ENCODE measurements around the gene MORC4. TPM values are rescaled to one million over a fixed set of nuclear protein-coding genes. Genes with fewer than 3 reads are reported as not detected.

The MORC4 gene
- polyA plus RNA-seq, 3 donors, result 21.1 to 23.8 (median 21.2) TPM

DNA sequence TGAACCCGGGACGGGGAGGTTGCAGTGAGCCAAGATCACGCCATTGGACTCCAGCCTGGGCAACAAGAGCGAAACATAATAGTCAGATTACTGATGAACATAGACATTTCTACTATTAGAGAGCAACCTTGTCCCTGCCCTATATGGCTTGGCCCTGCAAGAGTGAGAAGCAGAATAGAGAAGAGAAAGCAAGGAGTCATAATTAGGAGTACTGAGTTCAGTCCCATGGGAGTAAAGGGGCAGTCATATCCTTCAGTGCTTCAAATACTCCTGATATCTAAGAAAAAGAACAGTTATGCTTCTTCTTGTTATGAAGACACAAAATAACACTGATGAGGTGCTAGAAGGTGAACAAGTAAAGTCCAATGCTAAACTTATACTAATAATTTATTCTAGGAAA, 46.0 kb downstream of the MORC4 start:
- no peak for DNase-seq (ENCODE audit: low read depth in 3 of 3, low spot score in 2 of 3)

DNA sequence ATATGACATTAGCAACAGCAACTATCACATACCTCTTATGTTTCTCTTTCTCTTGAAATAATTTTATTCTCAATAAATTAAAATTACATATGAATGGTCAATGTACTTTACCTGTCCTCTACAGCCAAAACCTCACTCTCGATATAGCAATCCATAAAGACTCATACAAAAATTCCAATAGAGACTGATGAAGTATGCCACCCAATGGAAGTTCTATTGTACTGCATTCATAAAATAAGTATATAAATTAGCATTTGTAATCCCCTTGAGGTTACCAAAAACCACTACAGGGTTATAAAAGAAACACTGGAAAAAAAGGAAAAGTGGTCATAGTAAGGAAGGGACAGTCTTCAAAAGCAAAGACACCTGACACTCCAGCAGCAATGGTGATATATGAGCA, 47.0 kb downstream of the MORC4 start:
- DNase-seq (ENCODE audit: low read depth in 3 of 3, low spot score in 2 of 3), result no peak

- no peak for DNase-seq (ENCODE audit: low read depth in 3 of 3, low spot score in 2 of 3)
Observed at GRCh38 chrX:106952538-106952937, 47.5 kb downstream of the MORC4 start.

DNA sequence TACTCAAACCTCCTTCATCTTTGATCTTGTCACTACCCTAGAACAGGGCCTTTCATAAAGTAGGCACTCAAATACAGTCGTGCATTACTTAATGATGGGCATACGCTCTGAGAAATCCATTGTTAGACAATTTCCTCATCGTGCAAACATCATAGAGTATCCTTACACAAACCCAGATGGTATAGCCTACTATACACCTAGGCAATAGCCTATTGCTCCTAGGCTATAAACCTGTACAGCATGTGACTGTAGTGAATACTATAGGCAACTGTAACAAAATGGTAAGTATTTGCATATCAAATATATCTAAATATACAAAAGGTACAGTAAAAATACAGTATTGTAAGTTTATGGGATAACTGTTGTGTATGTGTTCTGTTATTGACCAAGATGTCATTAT, 47.9 kb downstream of the MORC4 start:
- no peak for DNase-seq (ENCODE audit: low read depth in 3 of 3, low spot score in 2 of 3)

- DNase-seq (ENCODE audit: low read depth in 3 of 3, low spot score in 2 of 3), result no peak
Observed at GRCh38 chrX:106951230-106951629, 48.8 kb downstream of the MORC4 start.

- DNase-seq (ENCODE audit: low read depth in 3 of 3, low spot score in 2 of 3), result no peak
Observed at GRCh38 chrX:106950381-106950780, 49.6 kb downstream of the MORC4 start.

- DNase-seq (ENCODE audit: low read depth in 3 of 3, low spot score in 2 of 3), result no peak
Observed at GRCh38 chrX:106949366-106949765, 50.6 kb downstream of the MORC4 start.

DNA sequence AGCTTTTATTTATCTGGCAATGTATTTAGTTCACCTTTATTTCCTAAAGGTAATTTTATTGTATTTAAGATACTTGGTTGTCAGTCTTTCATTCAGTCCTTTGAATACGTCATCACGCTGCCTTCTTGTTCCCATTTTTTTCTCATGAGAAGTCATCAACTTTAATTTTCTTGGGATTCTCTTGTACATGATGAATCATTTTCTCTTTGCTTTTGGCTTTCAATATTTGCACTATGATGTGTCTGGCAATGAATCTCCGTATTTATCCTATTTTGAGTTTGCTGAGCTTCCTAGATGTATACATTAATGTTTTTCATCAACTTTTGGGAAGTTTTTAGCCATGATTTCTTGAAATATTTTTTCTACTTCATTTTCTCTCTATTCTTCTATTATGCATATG, 51.4 kb downstream of the MORC4 start:
- DNase-seq (ENCODE audit: low read depth in 3 of 3, low spot score in 2 of 3), result no peak

DNA sequence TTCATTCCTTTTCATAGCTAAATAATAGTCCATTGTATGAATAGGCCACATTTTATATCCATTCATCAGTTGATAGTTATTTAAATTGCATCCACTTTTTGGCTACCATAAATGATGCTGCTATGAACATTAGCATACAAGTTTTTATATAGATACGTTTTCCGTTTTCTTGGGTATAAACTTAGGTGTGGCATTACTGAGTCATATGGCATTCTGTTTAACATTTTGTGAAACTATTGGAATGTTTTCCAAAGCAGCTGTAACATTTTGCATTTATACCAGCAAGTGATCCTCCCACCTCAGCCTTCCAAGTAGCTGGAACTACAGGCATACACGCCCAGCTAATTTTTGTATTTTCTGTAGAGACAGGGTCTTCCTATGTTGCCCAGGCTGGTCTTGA, 53.5 kb downstream of the MORC4 start:
- no peak for DNase-seq (ENCODE audit: low read depth in 3 of 3, low spot score in 2 of 3)

DNA sequence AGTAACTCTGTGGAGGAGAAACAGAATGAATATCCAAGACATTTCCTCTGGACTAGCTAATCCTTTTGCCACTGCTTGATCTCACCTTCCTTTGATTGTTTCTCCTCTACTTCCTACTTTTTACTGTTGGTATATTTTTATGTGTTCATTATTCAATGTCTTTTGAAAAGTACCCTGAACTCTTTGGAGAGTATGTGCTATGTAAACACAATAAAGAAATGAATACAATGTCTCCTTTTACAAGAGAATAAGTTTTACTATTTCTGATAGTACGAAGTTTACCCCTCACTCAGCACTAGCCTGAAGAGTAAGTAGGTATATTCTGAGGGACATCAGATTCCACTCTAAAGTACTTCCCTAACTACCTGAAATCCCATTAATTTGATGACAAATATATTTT, 59.9 kb downstream of the MORC4 start:
- no peak for DNase-seq (ENCODE audit: low read depth in 3 of 3, low spot score in 2 of 3)

DNA sequence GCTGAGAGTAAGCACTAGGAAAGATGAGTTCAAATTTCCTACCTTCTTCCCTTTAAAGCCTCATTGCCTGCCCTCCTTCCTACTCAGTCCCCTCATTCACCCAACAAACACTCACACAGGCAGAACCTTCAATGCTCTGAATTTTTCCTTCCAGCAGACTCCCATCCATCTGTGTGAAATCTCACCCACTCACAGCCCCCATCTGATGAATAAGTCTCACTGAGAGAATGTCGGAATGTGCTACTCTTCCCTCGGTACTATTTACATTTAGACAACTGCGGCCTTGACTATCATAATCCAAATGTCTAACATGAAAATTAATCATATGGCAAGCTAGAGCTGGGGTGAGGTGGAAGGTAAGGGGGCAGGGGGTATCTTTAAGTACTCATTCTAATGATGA, 60.4 kb downstream of the MORC4 start:
- no peak for DNase-seq (ENCODE audit: low read depth in 3 of 3, low spot score in 2 of 3)

DNA sequence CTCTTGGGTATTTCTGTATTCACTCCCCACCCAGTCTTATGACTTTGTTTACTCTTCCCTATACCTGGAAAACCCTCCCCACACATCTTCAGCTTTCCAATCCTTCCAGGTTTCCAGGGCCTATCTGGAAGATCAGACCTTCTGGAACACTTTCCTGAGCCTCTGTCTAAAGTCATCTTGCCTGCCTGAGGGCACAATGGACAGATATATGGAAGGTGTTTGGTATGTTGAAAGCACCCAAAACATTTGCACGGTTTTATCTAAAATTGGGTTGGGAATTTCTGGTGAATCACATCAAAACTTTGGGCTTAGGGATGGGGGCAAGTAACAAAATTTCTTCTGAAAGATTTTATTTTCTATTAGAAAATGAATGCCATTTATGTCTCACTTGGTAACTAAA, 63.8 kb downstream of the MORC4 start:
- no peak for DNase-seq (ENCODE audit: low read depth in 3 of 3, low spot score in 2 of 3)

DNA sequence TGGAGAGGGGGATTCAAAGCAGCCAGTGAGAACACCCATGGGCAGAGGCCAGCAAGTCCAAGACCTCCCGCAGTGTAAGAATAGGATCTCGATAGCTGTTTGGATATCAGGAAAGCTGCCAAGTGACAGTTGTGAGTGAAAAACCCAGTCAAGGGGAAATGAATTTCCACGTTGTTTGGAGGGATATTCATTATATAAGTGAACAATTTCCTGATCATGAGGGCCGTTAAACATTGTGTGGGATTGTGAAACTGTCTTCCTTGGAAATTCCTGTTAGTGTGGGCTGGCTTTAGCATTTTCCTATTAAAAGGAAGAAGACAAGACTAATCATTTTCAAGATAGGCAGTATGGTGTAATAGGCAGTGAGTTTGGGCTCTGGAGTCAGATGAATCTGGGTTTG, 64.8 kb downstream of the MORC4 start:
- DNase-seq (ENCODE audit: low read depth in 3 of 3, low spot score in 2 of 3), result no peak

GRCh38 chrX:106933538-106933961, 66.5 kb downstream of the MORC4 start:
- no peak for DNase-seq (ENCODE audit: low read depth in 3 of 3, low spot score in 2 of 3)

DNA sequence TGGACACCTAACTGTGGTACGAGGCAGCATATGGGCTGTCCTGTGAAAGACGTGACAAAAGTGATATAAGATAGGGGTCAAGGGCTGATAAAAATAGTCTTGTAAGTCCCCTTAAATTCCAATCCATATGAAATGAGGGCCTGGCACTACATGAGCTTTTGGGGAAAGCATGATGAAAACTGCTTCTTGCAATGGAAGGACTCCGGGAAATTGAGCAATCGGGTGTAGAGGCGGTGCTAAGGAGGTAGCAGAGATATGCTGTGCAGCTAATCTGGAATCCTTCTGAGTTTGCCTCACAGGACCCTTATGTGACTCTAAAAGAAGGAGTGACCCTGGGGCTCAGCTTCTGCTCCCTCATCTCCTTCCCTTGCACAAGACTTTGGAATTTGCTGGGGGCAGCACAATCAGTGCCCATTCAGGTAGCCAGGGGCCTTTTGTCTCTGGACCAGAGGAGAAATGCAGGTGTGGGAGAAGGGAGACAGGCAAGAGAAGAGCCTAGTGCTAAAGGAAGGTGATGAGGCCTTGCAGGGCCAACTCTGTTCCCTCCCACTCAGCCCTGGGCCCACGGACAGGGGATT, 67.0 kb downstream of the MORC4 start:
- no peak for DNase-seq (ENCODE audit: low read depth in 3 of 3, low spot score in 2 of 3)

DNA sequence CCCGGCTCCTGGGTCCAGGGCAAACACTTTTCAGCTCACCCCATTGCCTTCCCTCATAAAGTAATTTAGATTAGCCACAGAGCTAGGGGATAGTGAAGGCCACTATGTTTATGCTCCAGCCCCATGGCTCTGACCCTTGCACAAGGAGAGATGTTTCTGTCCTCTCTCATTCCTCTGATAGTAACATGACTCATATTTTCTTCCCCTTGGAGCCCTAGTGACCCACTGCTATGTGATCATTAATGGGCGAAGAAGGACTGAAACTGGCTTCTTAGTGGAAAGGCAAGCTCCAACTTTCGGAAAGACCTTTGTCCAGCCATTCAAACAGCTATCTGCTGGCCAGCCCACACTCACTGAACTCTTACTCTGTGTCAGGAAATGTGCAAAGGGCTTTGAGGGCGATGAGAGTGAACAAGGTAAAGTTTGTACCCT, 67.5 kb downstream of the MORC4 start:
- DNase-seq (ENCODE audit: low read depth in 3 of 3, low spot score in 2 of 3), result no peak

GRCh38 chrX:106931831-106932491, 68.1 kb downstream of the MORC4 start:
- no peak for DNase-seq (ENCODE audit: low read depth in 3 of 3, low spot score in 2 of 3)

DNA sequence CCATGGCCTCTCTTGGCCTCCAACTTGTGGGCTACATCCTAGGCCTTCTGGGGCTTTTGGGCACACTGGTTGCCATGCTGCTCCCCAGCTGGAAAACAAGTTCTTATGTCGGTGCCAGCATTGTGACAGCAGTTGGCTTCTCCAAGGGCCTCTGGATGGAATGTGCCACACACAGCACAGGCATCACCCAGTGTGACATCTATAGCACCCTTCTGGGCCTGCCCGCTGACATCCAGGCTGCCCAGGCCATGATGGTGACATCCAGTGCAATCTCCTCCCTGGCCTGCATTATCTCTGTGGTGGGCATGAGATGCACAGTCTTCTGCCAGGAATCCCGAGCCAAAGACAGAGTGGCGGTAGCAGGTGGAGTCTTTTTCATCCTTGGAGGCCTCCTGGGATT, 71.8 kb downstream of the MORC4 start:
- DNase-seq (ENCODE audit: low read depth in 3 of 3, low spot score in 2 of 3), result no peak

- DNase-seq (ENCODE audit: low read depth in 3 of 3, low spot score in 2 of 3), result no peak
Observed at GRCh38 chrX:106927700-106928099, 72.3 kb downstream of the MORC4 start.

DNA sequence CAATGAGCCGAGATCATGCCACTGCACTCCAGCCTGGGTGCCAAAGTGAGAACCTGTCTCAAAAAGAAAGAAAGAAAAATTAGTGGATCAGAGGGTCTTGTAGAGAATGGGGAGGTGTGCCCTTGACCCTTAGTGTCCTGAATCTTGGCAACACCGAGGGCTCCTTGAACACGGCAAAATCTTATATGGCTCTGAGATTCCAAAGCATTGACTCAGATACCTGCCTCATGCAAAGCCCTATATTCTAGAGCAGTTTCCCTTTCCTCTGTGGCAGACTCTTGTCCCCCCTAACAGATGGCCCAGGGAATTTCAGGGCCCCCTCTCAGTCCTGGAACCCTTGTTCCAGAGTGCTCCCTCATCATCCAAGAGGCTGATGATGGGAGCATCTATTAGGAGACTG, 73.0 kb downstream of the MORC4 start:
- no peak for DNase-seq (ENCODE audit: low read depth in 3 of 3, low spot score in 2 of 3)

GRCh38 chrX:106921637-106922036, 78.4 kb downstream of the MORC4 start:
- DNase-seq (ENCODE audit: low read depth in 3 of 3, low spot score in 2 of 3), result no peak

GRCh38 chrX:106919932-106920452, 80.0 kb downstream of the MORC4 start, which contains the start of gene CLDN2:
TSS of gene CLDN2 (plus strand) at chrX:106920402. CDS start at chrX:106928229, 7,827 bp downstream.
- no peak for DNase-seq (ENCODE audit: low read depth in 3 of 3, low spot score in 2 of 3)
